22Rv1 (cell line): ENCODE data around the gene NDUFS1.

Source experiments
- CTCF ChIP-seq: fragments of 450-650 bp; IDR thresholded peaks from 2 replicates; pipeline ENCODE4 v1.5.1; 2017; ENCODE audit warnings: mild to moderate bottlenecking
- ZFX ChIP-seq: fragments of 450-650 bp; IDR thresholded peaks from 2 replicates; pipeline ENCODE4 v1.6.1; 2017; ENCODE audit warnings: antibody characterized with exemption, borderline replicate concordance

DNA sequence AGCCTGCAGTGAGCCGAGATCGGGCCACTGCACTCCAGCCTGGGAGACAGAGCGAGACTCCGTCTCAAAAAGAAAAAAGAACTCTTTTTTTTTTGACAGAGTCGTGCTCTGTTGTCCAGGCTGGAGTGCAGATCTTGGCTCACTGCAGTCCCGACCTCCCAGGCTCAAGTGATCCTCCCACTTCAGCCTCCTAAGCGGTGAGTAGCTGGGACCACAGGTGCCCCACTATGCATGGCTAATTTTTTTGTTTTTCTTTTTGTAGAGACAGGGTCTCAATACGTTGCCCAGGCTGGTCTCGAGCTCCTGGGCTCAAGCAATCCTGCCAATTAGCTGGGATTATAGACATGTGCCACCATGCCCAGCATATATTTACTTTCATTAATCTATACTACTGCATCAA lies 60.8 kb downstream of the NDUFS1 start:
- TF ChIP-seq CTCF (no peak), ZFX (no peak)
